Smooth muscle cell (in vitro differentiated cells): Measurements from ENCODE around the gene ST6GAL1. TPM values are rescaled to one million over a fixed set of nuclear protein-coding genes. Genes with fewer than 3 reads are reported as not detected.

Experiments
- DNase-seq: peaks from one replicate; lab custom pipeline; 2025; ENCODE audit not compliant: unreplicated experiment; lab: John Stamatoyannopoulos, UW
- H2AFZ ChIP-seq: fragments of 200-600 bp; sonication (generic); 2 replicates; pipeline ENCODE4 v1.6.0; 2016; ENCODE audit warnings: antibody characterized with exemption, low read depth, mild to moderate bottlenecking
- H3F3A ChIP-seq: fragments of 200-600 bp; sonication (generic); 2 replicates; pipeline ENCODE4 v1.6.0; 2017; ENCODE audit warnings: antibody characterized with exemption, low read depth
- H3K27ac ChIP-seq: fragments of 200-600 bp; sonication (generic); 2 replicates; pipeline ENCODE4 v1.5.1; 2016; ENCODE audit warnings: low read depth, mild to moderate bottlenecking
- H3K27me3 ChIP-seq: fragments of 200-600 bp; sonication (generic); 2 replicates; pipeline ENCODE4 v1.6.1; 2016; ENCODE audit warnings: low read depth, mild to moderate bottlenecking
- H3K36me3 ChIP-seq: fragments of 200-600 bp; sonication (generic); 2 replicates; pipeline ENCODE4 v1.5.1; 2016; ENCODE audit warnings: low read depth
- H3K4me1 ChIP-seq: fragments of 200-600 bp; sonication (generic); 2 replicates; pipeline ENCODE4 v1.5.1; 2016; ENCODE audit warnings: low read depth
- H3K4me2 ChIP-seq: fragments of 200-600 bp; sonication (generic); 2 replicates; pipeline ENCODE4 v1.6.0; 2016; ENCODE audit warnings: mild to moderate bottlenecking
- H3K4me3 ChIP-seq: fragments of 200-600 bp; sonication (generic); 2 replicates; pipeline ENCODE4 v1.5.1; 2016; ENCODE audit warnings: mild to moderate bottlenecking
- H3K79me2 ChIP-seq: fragments of 200-600 bp; sonication (generic); 2 replicates; pipeline ENCODE4 v1.6.0; 2016; ENCODE audit warnings: low read depth, mild to moderate bottlenecking
- H3K9ac ChIP-seq: fragments of 200-600 bp; sonication (generic); 2 replicates; pipeline ENCODE4 v1.6.0; 2016; ENCODE audit warnings: low read depth
- H3K9me3 ChIP-seq: fragments of 200-600 bp; sonication (generic); replicated peaks from 2 replicates; pipeline ENCODE4 v1.5.1; 2016; ENCODE audit warnings: low read depth
- H4K20me1 ChIP-seq: fragments of 200-600 bp; sonication (generic); 2 replicates; pipeline ENCODE4 v1.6.0; 2016; ENCODE audit warnings: low read depth
- WGBS: methylation state at CpG from one replicate; pipeline ENCODE4 v1.1.7; 2016; ENCODE audit warnings: low lambda C conversion rate; 5-methylcytosine and 5-hydroxymethylcytosine counted together
- polyA plus RNA-seq: library from polyadenylated mRNA; unstranded; fragments of >200 nt; fragmentation: Nextera tagmentation; extraction: Ambion mirVana; gene quantifications from 2 replicates; pipeline ENCODE4 v1.2.1, GENCODE V29; 2016
- total RNA-seq: library from RNA; depleted of rRNA; stranded (reverse); fragments of >200 nt; gene quantifications from 2 replicates; pipeline ENCODE4 v1.2.3, GENCODE V29; 2014
- TF ChIP-seq, protein P1 (sequence below): fragments of 200-600 bp; sonication (generic); IDR thresholded peaks from 2 replicates; pipeline ENCODE4 v1.5.1; 2017; ENCODE audit warnings: borderline replicate concordance, mild to moderate bottlenecking, antibody characterized with exemption; ENCODE audit not compliant: insufficient read depth, poor library complexity, severe bottlenecking

Gene ST6GAL1
- total and polyA plus RNA-seq, 2 experiments from 2014 or later: 3.5 to 8.9 TPM

DNA sequence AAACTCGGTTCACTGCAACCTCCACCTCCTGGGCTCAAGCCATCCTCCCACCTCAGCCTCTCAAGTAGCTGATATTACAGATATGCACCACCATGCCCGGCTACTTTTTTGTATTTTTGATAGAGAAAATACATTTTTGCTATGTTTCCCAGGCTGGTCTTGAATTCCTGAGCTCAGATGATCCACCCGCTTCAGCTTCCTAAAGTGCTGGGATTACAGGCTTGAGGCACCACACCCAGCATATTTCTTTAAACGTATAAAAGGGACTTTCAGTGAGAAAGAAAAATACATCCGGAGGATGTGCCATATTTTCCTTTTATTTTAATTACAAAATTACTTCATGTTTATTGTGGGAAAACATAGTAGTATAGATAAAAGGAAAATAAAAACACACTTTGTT, 153.8 kb downstream of the ST6GAL1 start:
- H3K9me3 ChIP-seq: peaks cover 11% of the 10 kb centered on the region
- H3K4me3 ChIP-seq: no peak overlapping the region
- H3K9ac ChIP-seq: no peak overlapping the region
- H3K27ac ChIP-seq: no peak overlapping the region
- H2AFZ ChIP-seq: no peak overlapping the region
- no peaks in the 10 kb centered on the region for H3F3A ChIP-seq
- H3K36me3 ChIP-seq: no peaks in the 10 kb centered on the region
- no peaks in the 10 kb centered on the region for H3K27me3 ChIP-seq
- 84% methylated on average over 5 of the region's 5 CpGs for WGBS
- H4K20me1 ChIP-seq: no peaks in the 10 kb centered on the region
- no peaks in the 10 kb centered on the region for H3K79me2 ChIP-seq
- H3K4me1 ChIP-seq: no peaks in the 10 kb centered on the region
- no peak for DNase-seq
- TF ChIP-seq, protein P1, sequence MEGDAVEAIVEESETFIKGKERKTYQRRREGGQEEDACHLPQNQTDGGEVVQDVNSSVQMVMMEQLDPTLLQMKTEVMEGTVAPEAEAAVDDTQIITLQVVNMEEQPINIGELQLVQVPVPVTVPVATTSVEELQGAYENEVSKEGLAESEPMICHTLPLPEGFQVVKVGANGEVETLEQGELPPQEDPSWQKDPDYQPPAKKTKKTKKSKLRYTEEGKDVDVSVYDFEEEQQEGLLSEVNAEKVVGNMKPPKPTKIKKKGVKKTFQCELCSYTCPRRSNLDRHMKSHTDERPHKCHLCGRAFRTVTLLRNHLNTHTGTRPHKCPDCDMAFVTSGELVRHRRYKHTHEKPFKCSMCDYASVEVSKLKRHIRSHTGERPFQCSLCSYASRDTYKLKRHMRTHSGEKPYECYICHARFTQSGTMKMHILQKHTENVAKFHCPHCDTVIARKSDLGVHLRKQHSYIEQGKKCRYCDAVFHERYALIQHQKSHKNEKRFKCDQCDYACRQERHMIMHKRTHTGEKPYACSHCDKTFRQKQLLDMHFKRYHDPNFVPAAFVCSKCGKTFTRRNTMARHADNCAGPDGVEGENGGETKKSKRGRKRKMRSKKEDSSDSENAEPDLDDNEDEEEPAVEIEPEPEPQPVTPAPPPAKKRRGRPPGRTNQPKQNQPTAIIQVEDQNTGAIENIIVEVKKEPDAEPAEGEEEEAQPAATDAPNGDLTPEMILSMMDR: no peak
- no peak overlapping the region for H3K4me2 ChIP-seq

DNA sequence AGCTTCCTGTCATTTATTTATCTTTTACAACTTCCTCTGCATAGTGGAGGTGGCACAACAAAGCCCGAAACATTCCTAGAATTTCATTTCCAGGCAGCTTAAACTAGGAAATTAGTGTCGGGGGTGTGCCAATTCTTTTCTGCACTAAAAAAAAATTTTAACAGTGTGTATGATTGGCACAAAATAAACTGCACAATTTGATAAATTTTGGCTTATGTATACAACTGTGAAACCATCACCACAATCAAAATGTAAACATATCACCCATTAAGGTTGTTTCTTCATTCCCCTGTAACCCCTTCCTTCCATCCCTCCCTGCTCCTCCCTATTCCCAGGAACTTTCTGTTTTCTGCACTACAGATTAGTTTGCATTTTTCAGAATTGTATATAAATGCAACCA, 154.3 kb downstream of the ST6GAL1 start:
- no peaks in the 10 kb centered on the region for H3K27me3 ChIP-seq
- no peak overlapping the region for H2AFZ ChIP-seq
- H3K9ac ChIP-seq: no peak overlapping the region
- H3K9me3 ChIP-seq: peaks cover 13% of the 10 kb centered on the region
- H3F3A ChIP-seq: no peaks in the 10 kb centered on the region
- no peaks in the 10 kb centered on the region for H3K79me2 ChIP-seq
- H3K27ac ChIP-seq: no peak overlapping the region
- WGBS: 71% methylated on average over 2 of the region's 2 CpGs
- TF ChIP-seq, protein P1: no peak
- no peaks in the 10 kb centered on the region for H3K4me1 ChIP-seq
- H3K36me3 ChIP-seq: no peaks in the 10 kb centered on the region
- no peak overlapping the region for H3K4me2 ChIP-seq
- no peak overlapping the region for H3K4me3 ChIP-seq
- no peak for DNase-seq
- H4K20me1 ChIP-seq: no peaks in the 10 kb centered on the region

DNA sequence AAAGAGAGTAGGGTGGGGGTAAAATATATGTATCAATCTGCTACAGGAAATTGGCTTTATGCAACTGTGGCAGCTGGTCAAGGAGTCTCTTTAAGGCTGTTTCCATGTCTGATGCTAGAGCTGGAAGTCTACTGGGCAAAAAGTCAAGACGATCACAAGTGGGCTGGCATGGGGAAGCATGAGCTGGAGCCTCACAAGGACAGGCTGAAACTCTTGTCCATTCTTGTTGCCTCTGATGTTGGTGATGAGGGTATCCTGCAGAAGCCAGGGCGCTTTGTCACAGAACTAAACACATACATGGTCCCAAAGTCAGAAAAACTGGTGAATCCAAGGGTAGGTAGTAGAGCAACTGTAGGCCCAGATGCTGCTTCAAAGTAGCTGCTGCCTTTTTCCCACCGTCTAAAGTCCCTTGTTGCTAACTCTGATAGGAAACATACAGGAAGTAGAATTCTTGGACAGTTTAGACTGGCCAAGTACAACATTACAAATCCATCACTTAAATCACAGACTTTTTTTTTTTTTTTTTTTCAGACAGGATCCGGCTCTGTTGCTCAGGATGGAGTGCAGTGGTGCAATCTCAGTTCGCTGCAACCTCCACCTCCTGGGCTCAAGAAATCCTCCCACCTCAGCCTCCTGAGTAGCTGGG, 154.8 kb downstream of the ST6GAL1 start:
- no peak overlapping the region for H3K4me3 ChIP-seq
- no peak for DNase-seq
- no peaks in the 10 kb centered on the region for H3K79me2 ChIP-seq
- no peaks in the 10 kb centered on the region for H3F3A ChIP-seq
- H4K20me1 ChIP-seq: no peaks in the 10 kb centered on the region
- no peak overlapping the region for H3K27ac ChIP-seq
- TF ChIP-seq, protein P1: no peak
- no peaks in the 10 kb centered on the region for H3K36me3 ChIP-seq
- no peak overlapping the region for H3K9ac ChIP-seq
- 91% methylated on average over 5 of the region's 5 CpGs for WGBS
- H3K27me3 ChIP-seq: no peaks in the 10 kb centered on the region
- no peaks in the 10 kb centered on the region for H3K4me1 ChIP-seq
- H3K9me3 ChIP-seq: peaks cover 13% of the 10 kb centered on the region
- H2AFZ ChIP-seq: no peak overlapping the region
- H3K4me2 ChIP-seq: no peak overlapping the region

DNA sequence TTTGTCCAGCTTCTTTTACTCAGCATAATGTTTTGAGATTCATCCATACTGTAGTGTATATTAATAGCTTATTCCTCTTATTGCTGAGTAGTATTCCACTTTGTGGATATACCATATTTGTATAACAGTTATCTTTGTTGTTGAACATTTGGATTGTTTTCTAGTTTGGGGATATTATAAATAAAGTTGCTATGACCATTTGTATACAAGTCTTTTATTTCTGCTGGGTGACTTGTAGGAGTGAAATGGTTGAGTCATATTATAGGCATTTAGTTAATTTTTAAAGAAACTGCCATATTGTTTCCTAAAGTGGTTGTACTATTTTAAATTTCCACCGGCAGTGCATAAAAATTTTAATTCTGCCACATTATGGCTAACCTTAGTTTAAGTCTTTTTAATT, 155.6 kb downstream of the ST6GAL1 start:
- no peaks in the 10 kb centered on the region for H4K20me1 ChIP-seq
- no peaks in the 10 kb centered on the region for H3K79me2 ChIP-seq
- H3F3A ChIP-seq: no peaks in the 10 kb centered on the region
- no peak for DNase-seq
- WGBS: 100% methylated on average over 1 of the region's 1 CpG
- TF ChIP-seq, protein P1: no peak
- H3K36me3 ChIP-seq: no peaks in the 10 kb centered on the region
- H3K27me3 ChIP-seq: no peaks in the 10 kb centered on the region
- H3K4me3 ChIP-seq: no peak overlapping the region
- no peaks in the 10 kb centered on the region for H3K4me1 ChIP-seq
- H2AFZ ChIP-seq: no peak overlapping the region
- no peak overlapping the region for H3K27ac ChIP-seq
- H3K4me2 ChIP-seq: no peak overlapping the region
- H3K9me3 ChIP-seq: peaks cover 13% of the 10 kb centered on the region
- H3K9ac ChIP-seq: no peak overlapping the region
